ENCODE measurements around the gene TMEM44. TPM values are rescaled to one million over a fixed set of nuclear protein-coding genes. Genes with fewer than 3 reads are reported as not detected.
A peak's percentile ranks its signal among the peaks of the same experiment; 100 is the strongest.

TMEM44 gene, protein sequence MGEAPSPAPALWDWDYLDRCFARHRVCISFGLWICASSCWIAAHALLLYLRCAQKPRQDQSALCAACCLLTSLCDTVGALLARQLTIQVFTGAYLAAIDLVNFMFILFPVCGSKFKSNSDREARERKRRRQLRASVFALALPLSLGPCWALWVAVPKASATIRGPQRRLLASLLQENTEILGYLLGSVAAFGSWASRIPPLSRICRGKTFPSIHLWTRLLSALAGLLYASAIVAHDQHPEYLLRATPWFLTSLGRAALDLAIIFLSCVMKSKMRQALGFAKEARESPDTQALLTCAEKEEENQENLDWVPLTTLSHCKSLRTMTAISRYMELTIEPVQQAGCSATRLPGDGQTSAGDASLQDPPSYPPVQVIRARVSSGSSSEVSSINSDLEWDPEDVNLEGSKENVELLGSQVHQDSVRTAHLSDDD
- total RNA-seq (2014; rRNA removed; shearing (Covaris generic)) = 4.9 and 5.2 TPM in 2 replicates
- 15.1 and 27.3 TPM in 2 replicates for polyA plus RNA-seq (2014; cell fraction: nucleus; rRNA removed)

DNA sequence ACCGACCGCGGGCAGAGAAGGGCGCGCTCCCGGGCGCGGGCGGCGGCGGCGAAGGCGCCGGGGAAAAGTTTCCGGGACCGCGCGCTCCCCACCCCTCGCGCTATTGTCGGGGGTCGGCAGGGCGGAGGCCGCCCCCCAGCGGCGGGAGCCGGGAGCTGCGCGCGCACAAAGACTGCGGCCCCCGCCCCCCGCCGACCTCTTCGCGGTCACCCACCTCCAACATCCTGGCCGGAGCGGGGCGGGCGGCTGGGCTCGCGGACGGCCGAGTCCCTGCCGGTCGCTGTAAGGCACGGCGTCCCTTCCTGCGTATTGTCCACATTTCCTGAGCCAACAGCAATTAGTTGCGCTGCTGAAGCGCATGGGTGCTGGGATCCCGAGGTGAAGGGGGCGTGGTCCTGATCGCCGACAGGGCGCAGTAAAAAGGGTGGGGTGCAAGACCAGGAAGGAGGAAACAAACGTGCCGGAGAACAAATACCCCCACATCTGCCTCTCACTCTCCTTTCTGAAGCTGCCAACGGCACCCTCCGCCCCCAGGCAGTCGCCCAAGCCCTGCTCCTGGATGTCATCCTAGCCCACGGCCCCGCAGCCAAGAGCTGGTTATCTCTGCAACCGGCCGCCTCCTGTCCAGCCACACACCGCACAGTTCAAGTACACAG, at the start of gene TMEM44:
TMEM44 (minus strand) TSS at position 71 of the 656 bp plus-strand sequence. CDS start 204 bp downstream, outside the sequence.
- peak; percentile 55 for DNase-seq (ENCODE audit: extremely low read depth, low read depth)

DNA sequence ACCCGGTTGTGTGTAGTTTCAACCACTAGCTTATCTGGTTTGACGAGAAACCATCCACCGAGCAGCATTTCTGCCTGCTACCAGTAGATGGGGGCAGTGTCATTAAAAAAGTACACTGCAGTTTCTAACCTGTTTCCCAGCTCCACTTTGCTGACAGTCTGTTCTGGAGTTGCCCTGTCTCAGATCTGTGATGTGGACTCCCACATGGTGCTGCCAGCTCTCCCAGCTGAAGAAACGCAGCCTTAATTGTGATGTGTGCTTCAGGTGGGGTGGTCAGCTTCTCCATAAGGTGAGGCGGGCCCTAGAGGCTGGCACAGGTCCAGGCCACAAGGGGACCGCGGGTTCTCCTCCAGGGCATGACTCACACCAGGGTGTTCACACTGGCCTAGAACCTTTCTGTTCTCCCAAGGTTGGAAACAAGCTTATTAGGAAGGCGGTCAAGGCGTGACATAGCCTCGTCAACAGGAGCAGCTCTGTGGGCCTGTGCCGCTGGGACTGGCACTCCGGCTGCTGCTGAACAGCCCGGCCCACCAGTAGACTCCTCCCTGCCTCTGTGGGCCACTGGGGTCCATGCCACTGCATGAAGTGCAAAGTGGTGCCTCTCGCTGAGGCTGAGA, 49.6 kb upstream of the TMEM44 start:
- DNase-seq (ENCODE audit: extremely low read depth, low read depth) = peak; percentile 64

DNA sequence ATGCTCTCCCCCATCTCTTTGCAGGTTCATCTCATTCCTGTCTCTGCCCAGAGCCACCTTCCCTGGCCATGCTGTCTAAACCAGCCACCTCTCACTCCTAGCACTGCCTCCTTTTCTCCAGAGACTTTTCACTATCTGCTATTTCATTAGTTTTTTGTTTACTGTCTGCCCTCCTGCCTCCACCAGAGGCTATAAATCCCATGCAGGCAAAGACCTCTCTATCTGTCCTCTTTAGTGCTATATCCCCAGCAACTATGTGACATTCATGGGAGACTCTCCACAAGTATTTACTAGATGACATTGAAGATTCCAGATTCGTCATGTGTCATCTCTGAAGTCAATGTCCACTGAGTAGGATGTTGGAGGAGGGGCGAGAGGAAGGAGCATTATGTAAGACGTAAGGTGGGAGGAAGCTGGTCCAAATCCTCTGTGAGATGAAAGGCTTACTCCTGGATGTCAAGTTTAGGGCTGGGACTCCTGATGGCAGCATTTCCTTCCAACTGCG, 49.0 kb upstream of the TMEM44 start:
- DNase-seq (ENCODE audit: extremely low read depth, low read depth) = no peak

DNA sequence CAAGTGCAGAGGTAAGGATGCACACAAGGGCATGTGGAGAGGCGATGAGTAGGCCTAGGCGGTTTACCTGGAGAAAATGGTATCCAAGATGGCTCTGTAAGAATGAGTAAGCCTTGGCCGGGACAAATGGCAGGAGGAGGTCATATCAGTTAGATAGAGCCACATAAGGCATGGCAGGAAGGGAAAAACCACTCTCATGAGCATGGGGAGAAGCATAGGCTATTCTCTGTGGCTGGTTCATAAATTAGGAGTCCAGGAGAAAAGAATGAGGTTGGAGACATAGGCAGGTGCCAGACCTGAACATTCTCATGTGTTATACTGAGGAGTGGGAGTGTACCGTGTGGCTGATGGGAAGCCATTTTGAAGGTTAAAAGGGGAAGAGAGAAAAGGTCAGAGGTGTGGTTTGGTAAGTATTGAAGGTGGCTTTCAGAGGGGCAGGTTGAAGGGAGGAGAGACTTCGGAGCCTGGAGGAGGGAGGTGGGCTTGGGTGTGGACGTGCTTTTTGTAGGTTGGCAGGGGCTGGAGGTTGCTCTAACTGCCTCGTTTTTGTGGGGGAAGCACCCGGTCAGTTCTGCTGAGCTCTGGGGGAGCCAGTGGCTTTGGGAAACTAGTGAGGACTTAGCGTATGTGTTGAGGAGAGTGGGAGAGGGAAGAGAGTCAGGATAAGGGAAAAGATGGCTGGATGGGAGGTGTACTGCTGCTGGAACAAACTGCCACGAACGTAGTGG, 47.8 kb upstream of the TMEM44 start:
- no peak for DNase-seq (ENCODE audit: extremely low read depth, low read depth)

DNA sequence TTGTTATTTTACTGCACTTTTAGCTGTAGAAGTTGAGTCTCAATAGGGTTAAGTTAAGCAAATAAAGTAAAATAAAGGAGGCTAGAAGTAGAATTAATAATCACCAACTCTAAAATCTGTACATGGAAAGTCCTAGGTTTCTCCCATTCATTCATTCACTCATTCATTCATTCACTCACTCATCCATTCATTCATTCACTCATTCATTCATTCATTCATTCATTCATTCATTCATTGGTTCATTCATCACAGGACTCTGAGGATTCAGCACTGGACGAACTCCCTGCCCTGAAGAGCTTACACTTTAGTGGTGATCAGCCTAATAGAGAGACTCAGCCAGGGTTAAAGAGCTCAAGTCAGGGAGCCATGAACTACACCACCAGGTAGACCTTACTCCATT, 43.3 kb upstream of the TMEM44 start:
- DNase-seq (ENCODE audit: extremely low read depth, low read depth) = no peak

DNA sequence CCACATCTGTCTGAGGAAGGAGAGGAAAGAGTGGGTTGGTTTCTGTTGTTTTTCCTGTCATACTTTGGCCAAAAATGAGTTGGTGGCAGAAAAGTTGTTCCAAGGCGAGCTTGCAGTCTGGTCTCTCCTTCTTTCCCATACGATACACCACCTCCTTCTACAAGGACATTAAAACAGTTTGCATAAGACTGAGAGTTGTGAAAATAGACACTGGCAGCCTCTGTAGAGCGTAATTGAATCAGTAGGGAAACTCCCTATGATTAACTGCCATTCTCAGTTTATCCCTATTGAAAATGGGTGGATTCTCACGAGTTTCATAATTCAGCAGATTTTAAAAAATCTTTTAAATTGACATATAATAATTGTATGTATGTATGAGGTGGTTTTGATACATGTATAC, 42.5 kb upstream of the TMEM44 start:
- DNase-seq (ENCODE audit: extremely low read depth, low read depth) = no peak

DNA sequence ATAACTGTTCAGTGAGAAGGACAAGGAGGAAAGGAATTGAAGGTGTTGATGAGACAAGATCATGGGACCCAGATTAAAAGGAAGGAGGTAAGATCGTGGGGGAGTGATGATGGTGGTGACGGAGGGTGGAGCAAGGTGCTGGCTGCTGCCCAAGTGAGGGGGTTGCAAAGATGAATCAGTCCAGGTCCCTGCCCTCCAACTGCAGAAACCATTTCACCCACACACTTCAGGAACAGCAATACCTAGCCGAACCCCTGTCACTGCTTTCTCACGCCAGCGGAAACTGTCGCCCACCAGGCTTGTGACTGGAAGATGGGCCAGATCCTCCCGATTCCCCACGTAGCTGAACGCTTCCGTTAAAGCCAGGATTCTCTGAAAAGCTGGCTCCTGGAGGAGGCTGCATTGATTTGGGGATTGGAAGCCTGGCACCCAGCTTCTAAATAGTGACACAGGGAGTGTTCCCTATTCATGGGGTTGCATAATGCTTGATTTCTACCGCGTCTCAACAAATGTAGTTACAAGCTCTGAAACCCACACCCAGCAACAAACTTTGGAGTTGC, 41.9 kb upstream of the TMEM44 start:
- no peak for DNase-seq (ENCODE audit: extremely low read depth, low read depth)

DNA sequence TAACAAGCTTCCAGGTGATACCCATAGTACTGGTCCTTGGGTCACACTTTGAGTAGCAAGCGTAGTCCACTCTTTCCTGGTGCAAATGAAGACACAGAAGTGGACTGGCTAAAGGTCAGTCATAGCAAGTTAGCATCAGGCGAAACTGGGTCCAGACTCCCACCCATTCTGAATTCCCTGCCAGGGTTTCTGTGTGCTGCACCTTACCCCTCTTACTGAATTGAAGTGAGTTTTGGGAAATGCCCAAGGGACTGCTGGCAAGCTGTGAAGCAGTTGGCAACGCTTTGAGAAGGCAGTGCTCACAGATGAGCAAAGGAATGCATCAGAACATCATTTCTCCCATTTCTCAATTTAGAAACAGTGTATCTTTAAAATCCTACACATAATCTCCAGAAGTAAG, 40.5 kb upstream of the TMEM44 start:
- no peak for DNase-seq (ENCODE audit: extremely low read depth, low read depth)

DNA sequence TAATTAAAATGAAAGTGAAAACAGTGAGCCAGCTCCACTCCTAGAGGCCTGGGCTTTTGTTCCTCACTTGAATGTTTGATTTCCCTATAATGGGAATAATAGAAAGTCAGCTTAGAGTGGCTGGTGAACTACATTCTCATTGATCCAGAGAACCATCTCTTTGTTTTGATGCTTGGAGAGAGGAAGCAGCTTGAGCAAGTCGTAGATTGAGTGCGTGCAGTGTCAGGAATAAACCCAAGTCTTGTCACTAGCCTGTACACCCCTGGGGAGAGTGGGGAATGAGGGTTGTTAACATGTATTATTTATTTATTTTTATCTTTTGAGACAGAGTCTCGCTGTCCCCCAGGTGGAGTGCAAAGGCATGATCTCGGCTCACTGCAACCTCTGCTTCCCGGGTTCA, 39.7 kb upstream of the TMEM44 start:
- DNase-seq (ENCODE audit: extremely low read depth, low read depth) = no peak

DNA sequence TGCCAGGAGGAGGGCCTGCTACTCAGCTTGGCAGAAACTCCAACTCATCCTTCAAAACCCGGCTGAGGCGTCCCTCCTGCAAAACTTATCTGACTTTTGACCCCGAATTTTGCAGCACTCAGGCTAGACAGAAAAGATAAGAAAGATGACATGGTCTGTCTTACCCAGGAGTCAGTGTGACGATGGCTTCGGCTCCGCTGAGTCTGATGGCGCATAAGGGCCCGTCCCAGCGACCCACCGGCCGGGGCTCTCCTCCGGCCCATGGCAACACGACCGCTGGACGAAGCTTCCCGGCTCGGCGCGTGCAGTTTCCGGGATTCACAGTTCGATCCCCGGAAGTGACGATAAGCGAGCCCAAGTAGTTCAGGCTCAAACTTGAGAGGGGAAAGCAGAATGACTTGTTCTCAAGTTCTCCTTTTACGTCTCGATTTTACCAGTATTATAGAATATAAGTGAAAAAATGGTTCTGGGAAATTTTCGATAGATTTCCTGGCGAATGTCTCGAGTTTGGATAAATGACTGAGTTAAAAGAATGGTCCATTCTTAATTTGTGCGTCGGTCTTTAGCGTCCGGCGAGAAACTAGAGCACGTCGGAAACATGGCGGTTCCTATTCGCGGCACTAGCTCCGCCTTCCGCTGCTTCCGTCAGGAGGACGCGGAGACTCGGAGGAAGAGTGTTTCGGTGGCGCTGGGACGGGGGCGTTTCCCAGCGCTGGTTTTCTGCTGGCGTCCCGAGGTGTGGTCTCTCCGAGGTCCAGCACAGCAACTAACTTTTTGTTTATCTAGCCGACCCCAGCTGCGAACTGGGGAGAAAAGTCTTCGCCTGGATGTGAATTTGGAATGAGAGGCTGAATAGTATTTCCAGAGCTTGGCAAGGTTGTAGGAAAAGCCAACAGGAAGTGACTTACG, 38.9 kb upstream of the TMEM44 start, which contains the start of gene LSG1:
LSG1 (minus strand) TSS at position 292 of the 909 bp plus-strand sequence; CDS start at position 263, 29 bp downstream.
- DNase-seq (ENCODE audit: extremely low read depth, low read depth) = peak; percentile 89

DNA sequence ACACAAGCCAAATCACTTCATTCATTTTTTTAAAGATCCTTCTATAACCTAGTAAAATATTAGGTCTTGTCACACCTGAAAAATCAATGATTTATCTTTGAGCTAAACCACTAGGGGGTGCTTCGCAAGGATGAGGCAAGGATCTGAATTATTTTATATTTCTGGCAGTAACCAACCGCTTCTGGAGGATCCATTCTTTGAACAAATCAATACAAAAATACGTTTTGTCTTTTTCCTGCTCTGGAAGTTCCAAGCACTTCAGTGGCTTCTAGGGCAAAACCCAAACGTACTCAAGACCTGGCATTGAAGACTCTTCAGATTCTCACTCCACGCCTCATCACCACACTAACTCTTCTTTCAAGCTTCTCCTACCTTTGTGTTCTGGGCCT, 38.3 kb upstream of the TMEM44 start:
- no peak for DNase-seq (ENCODE audit: extremely low read depth, low read depth)

DNA sequence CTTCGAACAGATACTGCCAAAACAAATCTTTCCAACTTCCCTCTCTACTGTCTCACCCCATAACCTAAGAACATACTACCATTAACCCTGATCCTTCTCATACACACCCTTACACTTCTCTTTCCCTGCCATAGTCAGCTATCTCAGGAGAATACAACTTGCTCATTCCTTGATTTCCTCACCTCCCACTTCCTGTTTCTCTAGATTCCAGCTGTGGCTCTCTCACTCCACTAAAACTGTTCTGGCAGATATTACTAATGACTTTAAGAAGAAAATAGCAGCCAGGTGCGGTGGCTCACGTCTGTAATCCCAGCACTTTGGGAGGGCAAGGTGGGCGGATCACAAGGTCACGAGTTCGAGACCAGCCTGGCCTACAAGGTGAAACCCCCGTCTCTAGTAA, 34.1 kb upstream of the TMEM44 start:
- DNase-seq (ENCODE audit: extremely low read depth, low read depth) = no peak

DNA sequence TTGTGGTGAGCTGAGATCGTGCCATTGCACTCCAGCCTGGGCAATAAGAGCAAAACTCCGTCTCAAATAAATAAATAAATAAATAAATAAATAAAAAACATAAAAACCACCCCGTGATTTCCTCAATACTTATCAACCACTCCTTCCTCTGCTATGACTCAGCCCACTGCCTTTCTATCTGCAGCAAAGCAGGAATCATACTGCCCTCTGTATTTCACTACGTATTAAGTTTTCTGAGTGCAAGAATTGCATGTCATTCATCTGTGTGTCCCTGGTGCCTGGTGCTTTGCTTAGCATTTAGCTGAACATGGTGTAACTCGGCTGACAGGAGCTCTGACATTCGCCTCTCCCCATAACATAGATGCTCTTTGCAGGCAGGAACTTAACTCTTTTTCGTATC, 31.6 kb upstream of the TMEM44 start:
- no peak for DNase-seq (ENCODE audit: extremely low read depth, low read depth)

DNA sequence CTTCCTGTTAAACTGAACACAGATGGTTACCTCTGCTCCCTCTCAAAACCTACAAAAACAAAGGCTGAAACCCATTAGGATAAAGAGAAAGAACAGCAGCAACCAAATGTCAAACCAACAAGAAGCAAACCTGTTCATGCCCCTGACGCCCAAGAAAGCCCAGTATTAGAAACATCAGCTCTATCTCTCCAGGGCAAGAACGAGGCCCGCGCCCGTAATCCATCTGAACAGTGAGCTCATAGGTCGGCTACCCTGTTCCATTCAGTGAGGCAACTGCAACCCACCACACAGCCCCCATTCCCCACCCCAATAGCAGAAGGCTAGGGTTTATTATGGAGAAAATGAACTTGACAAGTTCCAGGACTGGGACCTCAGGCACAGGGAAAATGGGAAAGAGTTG, 28.7 kb upstream of the TMEM44 start:
- no peak for DNase-seq (ENCODE audit: extremely low read depth, low read depth)

DNA sequence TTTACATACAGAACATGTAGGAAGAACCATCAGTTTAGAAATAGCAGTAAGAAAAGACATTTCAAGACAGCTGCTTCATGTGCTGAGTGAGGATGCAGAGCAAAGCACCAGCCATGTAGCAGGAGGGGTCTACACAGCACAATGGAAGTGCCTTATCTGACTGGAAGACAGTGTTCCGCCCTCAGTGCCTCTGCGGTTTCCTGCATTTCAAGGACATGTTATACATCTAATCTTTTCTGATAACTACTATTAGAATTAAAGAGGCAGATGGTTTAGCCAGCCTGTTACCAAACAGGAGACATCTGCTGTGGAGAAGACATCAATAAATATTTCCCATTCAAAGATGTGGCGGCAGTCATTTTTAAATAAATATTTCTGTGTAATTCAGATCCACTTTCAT, 28.2 kb upstream of the TMEM44 start:
- no peak for DNase-seq (ENCODE audit: extremely low read depth, low read depth)

DNA sequence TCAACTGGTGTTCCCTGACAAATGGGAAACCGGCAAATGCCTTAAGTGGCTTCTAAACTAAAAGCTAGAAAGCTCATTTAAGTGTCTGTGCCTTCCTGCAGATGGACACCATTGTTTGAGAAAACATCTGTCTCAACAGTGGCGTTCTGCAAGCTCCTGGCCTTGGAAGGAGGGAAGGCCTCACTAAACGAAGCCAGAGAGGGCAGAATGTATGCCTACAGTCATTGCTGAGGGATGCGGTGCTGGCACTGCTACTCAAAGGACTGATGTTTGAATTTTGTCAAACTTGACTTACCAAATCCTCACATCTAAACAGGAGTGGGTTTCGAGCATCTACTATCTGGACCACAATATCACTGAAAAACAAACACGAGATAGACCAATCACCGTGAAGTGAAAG, 26.6 kb upstream of the TMEM44 start:
- no peak for DNase-seq (ENCODE audit: extremely low read depth, low read depth)

DNA sequence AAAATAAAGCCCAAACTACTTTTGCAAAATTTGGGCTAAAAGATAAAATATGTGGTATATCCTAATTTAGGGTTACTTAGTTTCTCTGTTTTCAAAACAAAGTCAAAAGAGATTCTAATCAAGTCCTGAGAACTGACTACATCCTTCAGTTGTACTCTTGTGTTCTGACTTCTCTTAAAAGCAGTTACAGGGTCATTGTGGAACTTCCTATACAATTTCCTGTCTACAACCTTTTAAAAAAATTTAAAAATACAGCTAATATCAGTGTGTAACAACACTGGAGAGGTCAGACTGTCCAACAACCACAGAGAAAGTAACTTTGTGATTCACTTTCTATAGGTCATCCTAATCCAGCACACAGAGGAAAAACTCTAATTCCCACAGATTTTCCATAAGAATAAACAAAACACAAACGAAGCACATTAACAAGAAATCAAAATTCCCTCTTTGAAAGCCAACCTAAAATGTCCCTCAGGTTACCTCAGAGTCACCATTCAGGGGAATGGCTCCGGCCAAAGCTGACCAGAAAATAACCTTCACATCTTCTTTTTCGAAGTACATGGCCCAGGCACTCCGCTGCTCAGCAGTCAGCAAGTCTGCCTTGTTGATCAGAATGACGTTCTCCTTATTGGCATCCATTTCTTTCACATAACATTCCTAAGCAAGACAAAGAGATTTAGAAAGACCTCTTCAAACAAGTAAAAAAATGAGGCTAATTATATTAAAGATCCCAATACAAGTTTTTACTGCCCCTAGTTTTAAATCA, 25.4 kb upstream of the TMEM44 start:
- no peak for DNase-seq (ENCODE audit: extremely low read depth, low read depth)

DNA sequence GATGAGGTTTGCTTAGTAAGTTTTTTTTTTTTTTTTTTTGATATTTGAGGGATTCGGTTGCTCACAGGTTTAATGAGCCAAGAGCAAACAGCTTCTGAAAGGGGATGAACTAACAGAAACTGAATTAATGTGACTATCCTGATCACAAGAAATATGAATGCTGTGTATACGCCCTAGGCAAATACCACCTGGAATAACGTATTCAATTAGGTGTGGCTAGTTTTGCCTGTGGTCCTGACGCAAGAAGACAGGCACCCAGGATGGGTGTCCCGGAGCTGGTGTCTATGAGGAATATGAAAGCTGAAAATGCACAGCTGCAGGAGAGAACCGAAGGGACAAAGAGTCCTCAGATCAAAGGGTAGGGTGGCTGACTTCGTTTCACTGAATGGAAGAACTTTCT, 24.2 kb upstream of the TMEM44 start:
- DNase-seq (ENCODE audit: extremely low read depth, low read depth) = no peak

DNA sequence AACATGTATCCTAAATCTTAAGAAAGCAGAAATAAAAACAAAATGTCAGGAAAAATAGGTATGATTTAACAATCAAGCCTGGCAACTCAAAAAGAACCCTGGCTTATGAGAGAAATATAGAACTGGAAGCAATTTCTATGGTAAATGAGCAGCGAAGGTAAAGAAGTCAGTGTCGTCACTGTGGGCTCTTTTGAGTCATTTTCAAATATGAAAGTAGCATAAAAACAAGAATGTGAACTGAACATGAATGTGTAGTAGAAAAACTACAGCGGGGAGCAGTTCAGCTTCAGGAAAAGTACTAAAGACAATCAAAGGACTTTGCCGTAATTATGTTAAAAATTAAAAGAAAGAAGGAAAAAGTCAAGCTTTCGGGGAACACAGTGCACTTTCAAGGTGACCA, 21.2 kb upstream of the TMEM44 start:
- no peak for DNase-seq (ENCODE audit: extremely low read depth, low read depth)

All from NCI-H460 (cell line).